CD4-positive, alpha-beta T cell treated with Interleukin-10 for 1 hour (primary cell): ENCODE measurements around the gene NR2C2.
A peak's percentile ranks its signal among the peaks of the same experiment; 100 is the strongest.
"Not testable (repeated sequence)": the region's sequence is repeated elsewhere in the genome, so short reads cannot be mapped to it uniquely, and the experiment has no call there.

Experiments
- DNase-seq: peaks from one replicate; pipeline ENCODE4 v3.0.0-alpha.2; 2020

The NR2C2 gene

GRCh38 chr3:14947100-14947885 is at the start of gene NR2C2:
TSS of gene NR2C2 (plus strand) at chr3:14947583. CDS start at chr3:15003915, 56,332 bp downstream.
- DNase-seq, result peak; percentile 91

DNA sequence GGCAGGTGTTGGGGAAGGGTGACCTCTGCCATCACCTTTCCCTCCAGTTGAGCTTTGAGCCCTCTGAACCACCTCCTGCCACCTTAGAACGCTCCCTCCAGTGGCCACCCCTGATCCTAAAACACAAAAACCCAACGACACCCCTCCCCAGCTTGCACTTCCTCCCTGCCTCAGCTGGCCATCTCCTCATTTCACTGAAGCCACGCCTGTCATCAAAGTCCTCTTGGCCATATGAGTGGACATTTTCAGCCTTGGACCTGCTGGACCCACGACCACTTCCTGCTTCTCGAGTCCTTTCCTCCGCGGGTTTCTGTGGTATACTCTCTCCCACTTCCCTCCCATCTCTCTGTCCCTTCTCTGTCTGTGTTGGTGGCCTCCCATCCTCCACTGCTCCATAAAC is 48.5 kb upstream of the NR2C2 start:
- DNase-seq, result no peak

GRCh38 chr3:14899993-14900618 is 47.3 kb upstream of the NR2C2 start:
- DNase-seq, result no peak

GRCh38 chr3:14900881-14901873 is 46.2 kb upstream of the NR2C2 start:
- DNase-seq, result no peak

GRCh38 chr3:14902719-14903118 is 44.7 kb upstream of the NR2C2 start:
- no peak for DNase-seq

DNA sequence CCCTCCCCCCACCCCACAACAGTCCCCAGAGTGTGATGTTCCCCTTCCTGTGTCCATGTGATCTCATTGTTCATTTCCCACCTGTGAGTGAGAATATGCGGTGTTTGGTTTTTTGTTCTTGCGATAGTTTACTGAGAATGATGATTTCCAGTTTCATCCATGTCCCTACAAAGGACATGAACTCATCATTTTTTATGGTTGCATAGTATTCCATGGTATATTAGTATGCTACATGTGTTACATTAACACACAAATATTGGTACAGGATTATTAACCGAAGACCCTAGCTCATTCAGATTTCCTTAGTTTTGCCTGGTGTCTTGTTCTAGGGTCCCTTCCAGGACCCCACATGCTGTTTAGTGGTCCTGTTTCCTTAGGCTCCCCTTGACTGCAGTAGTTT is 43.9 kb upstream of the NR2C2 start:
- DNase-seq, result not testable (repeated sequence)

- no peak for DNase-seq
These were observed 42.2 kb upstream of the NR2C2 start for GRCh38 chr3:14905055-14905657.

DNA sequence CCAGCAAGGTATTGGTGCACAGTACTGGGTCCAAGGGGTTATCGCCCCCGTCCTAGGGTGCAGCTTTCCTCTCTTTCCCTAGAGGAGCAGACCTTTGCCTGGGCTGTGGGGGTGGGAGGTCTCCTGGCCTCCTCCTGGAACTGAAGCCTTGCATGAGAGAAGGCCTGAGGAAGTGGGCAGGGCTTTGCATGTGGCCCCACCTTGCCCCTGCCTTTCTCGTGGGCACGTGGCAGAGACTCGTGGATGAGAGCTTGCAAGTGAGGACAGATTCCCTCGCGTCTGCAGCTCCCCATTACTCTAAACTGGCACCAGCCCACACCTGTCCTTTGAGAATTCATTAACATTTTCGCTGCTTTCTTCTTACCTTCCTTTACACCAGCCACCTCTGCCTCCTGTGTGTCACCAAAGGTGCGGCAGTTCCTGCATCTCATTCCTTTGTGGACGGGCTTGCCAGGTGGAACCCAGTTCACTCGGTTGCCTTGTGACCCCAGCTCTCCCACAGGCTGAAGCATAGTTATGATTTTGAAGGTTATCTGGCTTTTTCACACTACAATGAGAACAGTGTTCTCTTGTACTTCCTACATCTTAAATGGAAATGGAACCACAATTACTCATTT is 40.9 kb upstream of the NR2C2 start:
- DNase-seq, result no peak

DNA sequence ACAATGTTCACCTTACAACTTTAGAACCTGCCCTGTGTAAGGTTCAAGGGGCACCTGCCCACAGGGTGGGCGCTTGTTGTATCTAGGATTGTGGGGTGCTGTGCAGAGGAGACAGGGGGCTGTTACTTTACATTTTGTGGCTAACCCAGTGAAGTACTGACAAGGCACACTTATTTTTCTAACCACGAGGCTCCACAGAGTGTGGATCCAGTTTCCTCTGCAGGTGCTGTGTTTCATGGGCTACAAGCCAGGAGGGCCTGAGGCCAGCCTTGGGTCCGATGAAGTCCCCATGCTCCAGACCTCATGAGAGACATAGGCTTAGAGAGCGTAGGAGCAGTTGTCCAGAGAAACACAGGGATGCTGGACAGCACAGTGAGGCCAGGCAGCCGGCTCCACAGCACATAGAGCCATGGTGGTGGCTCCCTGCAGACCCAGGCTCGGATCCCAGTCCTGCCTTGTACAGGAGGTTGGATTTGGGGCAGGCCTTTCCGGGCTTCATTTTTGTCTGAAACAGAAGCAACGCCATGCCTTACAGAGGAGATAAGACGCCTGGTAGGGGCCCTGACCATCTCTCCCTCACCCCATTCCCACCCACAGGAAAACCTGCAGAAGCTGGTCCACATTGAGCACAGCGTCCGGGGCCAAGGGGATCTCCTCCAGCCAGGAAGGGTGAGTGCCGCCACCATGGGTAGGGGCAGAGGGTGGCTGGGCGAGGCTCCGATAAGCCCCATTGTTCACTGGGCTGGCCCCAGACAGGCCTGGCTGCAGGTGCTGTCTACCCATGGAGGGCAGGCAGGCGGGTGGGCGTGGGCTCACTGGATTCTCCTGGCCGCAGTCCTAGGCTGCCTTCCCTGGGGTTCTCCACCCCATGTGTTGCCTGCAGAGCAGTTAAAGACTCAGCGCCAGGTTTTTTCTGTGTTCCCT is 40.1 kb upstream of the NR2C2 start:
- DNase-seq, result no peak

DNA sequence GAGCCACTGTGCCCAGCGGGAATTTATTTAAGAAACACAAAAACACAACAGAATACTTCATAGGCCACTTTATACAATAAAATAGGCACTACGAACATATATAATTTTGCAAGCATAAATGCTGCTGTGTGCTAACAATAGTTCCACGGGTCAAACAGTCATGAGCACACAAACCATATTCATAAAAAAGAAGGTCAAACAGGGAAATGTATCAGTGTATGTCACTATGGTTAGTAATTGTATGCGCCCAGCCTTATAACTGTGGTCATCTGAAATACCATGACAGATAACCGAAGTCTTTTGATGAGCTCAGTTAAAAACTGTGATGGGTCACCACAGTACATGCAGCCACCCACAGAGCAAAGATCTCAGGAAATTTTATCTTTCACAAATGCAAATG is 38.1 kb upstream of the NR2C2 start:
- no peak for DNase-seq

DNA sequence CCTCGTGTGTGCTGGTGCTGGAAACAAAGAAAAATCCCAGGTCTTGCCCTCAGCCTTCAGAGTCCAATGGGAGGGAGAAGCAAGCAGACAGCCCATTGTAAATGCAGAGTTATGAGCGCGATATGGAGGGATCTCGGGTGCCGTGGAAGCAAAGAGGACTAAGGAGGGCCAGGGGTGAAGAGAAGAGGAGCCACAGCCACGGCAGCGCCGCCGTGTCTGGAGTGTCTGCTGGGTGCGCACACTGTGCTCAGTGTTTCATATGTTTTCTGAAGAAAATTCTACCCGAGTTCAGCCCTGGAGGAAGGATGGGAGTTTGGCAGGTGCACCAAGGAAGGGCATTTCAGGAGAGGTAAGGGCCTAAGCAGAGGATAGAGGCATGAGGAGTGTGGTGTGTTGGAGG is 35.7 kb upstream of the NR2C2 start:
- DNase-seq, result no peak

- DNase-seq, result no peak
These were observed 34.1 kb upstream of the NR2C2 start for GRCh38 chr3:14913071-14913925.

DNA sequence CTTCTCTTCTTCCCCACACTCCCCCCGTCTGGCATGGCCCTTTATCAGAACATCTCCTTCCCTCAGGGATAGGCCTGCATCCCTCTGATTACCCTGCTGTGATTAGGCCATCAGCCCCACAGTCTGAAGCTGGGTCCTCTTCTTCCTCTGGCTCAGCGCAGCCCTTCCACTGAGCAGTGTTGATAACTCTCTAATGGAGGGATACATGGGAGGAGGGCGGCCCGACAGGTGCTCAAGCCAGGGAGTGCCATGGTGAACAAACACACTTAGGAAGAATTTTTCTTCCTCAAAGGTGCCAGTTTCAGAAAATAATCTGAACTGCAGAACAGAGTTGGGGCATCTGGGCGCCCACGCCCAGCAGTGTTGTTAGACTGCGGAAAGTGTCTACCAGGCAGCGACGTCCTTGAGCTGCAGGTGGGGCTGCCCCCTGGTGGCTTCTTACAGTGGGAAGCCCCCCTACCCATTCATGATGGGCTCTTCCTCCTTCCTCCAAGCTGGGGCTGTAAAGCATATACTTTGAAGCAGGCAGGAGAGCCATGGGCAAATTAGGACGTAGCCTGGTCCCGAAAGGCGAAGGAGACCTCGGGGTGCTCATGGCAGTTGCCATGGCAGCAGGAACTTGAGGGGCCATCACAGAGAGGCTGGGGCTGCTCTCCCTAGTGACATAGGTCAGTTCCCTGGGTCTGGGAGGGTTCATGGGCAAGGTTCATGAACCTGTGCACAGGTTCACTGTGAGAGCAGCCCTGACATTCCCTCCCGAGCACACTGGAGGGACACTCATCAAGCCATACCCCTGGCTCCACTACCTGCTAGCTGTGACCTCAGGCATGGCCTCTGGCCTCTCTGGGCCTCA is 33.2 kb upstream of the NR2C2 start:
- no peak for DNase-seq

GRCh38 chr3:14914779-14915117 is 32.6 kb upstream of the NR2C2 start:
- no peak for DNase-seq

DNA sequence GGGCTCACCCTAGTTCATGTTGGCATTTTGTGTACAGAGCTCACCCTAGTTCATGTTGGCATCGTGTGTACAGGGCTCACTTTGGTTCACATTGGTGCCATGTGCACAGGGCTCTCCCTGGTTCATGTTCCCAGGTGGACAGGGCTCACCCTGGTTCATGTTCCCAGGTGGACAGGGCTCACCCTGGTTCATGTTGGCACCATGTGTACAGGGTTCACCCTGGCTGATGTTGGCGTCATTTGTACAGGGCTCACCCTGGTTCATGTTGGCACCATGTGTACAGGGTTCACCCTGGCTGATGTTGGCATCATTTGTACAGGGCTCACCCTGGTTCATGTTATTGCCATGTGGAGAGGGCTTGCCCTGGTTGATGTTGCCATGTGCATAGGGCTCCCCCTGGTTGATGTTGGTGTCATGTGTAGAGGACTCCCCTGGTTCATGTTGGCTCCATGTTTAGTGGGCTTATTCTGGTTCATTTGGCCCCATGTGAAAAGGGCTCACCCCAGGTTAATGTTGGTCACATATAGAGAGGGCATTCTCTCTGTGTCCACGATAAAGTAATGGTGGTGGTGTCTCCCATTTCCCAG is 31.7 kb upstream of the NR2C2 start:
- peak; percentile 35 for DNase-seq

GRCh38 chr3:14918356-14918860 is 29.0 kb upstream of the NR2C2 start:
- no peak for DNase-seq

GRCh38 chr3:14920536-14920935 is 26.8 kb upstream of the NR2C2 start:
- no peak for DNase-seq

DNA sequence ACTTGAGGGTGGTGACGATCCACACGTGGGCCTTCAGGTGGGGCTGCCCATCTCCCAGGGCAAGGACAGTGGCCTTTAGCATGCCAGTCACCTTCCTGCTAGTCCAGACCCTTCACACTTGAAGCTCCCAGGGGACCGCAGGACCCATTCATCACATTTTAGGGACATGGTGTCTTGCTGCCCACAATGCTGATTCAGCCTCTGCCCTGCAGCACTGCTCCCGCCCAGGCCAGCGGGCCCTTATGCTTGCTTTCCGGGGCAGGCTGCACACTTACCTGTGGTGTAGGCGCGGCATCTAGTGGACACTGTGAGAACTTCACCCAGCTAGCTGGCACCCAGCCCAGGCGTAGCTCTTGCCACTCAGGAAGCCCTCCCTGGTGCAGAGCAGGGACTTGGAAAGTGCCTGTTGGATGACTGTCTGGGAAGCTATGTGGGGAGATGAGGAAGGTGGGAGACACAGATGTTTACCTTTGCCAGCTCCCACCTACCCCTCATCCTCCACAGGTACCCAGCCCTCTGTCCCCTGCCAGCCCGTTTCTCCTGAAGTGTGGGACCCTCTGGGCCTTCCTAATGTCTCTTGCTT is 26.3 kb upstream of the NR2C2 start:
- DNase-seq, result peak; percentile 82
